CD4-positive, alpha-beta memory T cell (primary cell): ENCODE measurements around the gene EXTL2. TPM values are rescaled to one million over a fixed set of nuclear protein-coding genes. Genes with fewer than 3 reads are reported as not detected.

Experiments
- CTCF ChIA-PET: fragments of 350-600 bp; sonication (Branson Sonifier 250); formaldehyde crosslinking; loops from one replicate; lab custom pipeline; 2021; ENCODE audit warnings: inconsistent platforms; ENCODE audit not compliant: partially characterized antibody; lab: Charles Lee
- POLR2A ChIA-PET: fragments of 350-600 bp; sonication (Branson Sonifier 250); formaldehyde crosslinking; loops from one replicate; lab custom pipeline; 2021; ENCODE audit not compliant: partially characterized antibody; lab: Charles Lee
- DNase-seq, 5 donors: peaks; one replicate each; pipeline versions ENCODE4 v3.0.0 to v3.0.0-alpha.2; 2020 to 2022; ENCODE audit warnings: mixed read lengths in 1 of 5
- H3K27ac ChIP-seq: one replicate; pipeline ENCODE4 v1.7.0; 2013; ENCODE audit warnings: low read depth, low read length
- H3K27me3 ChIP-seq: 2 replicates; pipeline ENCODE4 v1.7.0; 2013; ENCODE audit warnings: mild to moderate bottlenecking, low read length, moderate library complexity; ENCODE audit not compliant: insufficient read depth
- H3K36me3 ChIP-seq: 2 replicates; pipeline ENCODE4 v1.7.0; 2013; ENCODE audit warnings: mild to moderate bottlenecking, low read length, moderate library complexity; ENCODE audit not compliant: insufficient read depth
- H3K4me1 ChIP-seq: 2 replicates; pipeline ENCODE4 v1.7.0; 2013; ENCODE audit warnings: mild to moderate bottlenecking, low read length, moderate library complexity; ENCODE audit not compliant: insufficient read depth
- H3K4me3 ChIP-seq, 2 donors: one replicate each; pipeline ENCODE4 v1.7.0; 2013; ENCODE audit warnings: low read length in 2 of 2, mild to moderate bottlenecking in 1 of 2
- H3K9me3 ChIP-seq, 2 donors: one replicate each; pipeline ENCODE4 v1.7.0; 2013; ENCODE audit warnings: low read length in 2 of 2, control low read depth in 1 of 2; ENCODE audit not compliant: control insufficient read depth in 1 of 2
- H3K27ac Mint-ChIP-seq, 7 donors: one replicate each; pipeline ENCODE4 v1.8.0; 2020 to 2021; ENCODE audit warnings: mixed read lengths in 7 of 7, mild to moderate bottlenecking in 6 of 7, inconsistent platforms in 3 of 7, moderate library complexity in 3 of 7
- H3K27me3 Mint-ChIP-seq, 2 donors: one replicate each; pipeline ENCODE4 v1.8.0; 2020 to 2021; ENCODE audit warnings: mixed read lengths in 2 of 2
- H3K36me3 Mint-ChIP-seq, 2 donors: one replicate each; pipeline ENCODE4 v1.8.0; 2020 to 2021; ENCODE audit warnings: mixed read lengths in 2 of 2, inconsistent platforms in 1 of 2, mild to moderate bottlenecking in 1 of 2
- H3K4me1 Mint-ChIP-seq, 4 donors: one replicate each; pipeline ENCODE4 v1.8.0; 2020 to 2021; ENCODE audit warnings: mixed read lengths in 4 of 4, mild to moderate bottlenecking in 1 of 4
- H3K4me3 Mint-ChIP-seq, 8 donors: one replicate each; pipeline ENCODE4 v1.8.0; 2020 to 2021; ENCODE audit warnings: mixed read lengths in 8 of 8, mild to moderate bottlenecking in 7 of 8, moderate library complexity in 6 of 8, inconsistent platforms in 3 of 8
- H3K9me3 Mint-ChIP-seq, 8 donors: one replicate each; pipeline ENCODE4 v1.8.0; 2020 to 2021; ENCODE audit warnings: mixed read lengths in 8 of 8, mild to moderate bottlenecking in 5 of 8, inconsistent platforms in 3 of 8, moderate library complexity in 1 of 8
- intact Hi-C: fragments of 100-400 bp; cut with micrococcal nuclease; formaldehyde crosslinking; loops from one replicate; pipeline ENCODE4 v1.15.1; 2023
- polyA plus RNA-seq, 2 donors: library from polyadenylated mRNA; unstranded; fragments of 300-500 nt; fragmentation: Illumina TruSeq; gene quantifications; one replicate each; pipeline ENCODE4 v1.2.3, GENCODE V29; 2021
- total RNA-seq, 2 experiments: library from RNA; stranded (reverse); gene quantifications; one replicate each; pipeline ENCODE4 v1.2.3, GENCODE V29; 2021

The EXTL2 gene
- total and polyA plus RNA-seq, 4 experiments from 2014 or later = 1.5 to 4.2 (median 2.5) TPM

DNA sequence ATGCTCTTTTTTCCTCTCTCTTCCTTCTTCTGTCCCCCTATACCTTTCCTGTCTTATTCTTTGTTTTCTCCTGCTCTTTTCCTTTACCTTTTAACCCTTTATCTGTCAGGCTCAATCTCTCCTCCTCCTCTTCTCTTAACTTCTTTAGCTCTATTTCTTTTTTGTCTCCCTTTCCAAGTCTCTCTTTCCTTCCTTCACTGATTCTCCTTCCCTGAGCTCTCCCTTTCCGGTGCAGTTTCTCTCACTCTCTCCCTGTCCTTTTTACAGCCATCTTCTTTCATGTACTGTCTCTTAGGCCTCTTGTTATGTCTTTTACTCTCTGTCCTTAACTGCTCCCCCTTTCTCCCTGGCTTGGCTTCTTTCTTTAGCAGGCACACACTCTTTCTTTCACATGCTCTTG is 13.2 kb upstream of the EXTL2 start:
- ChIA-PET POLR2A (interaction anchor here (1.1 to 1.8 kb wide), 4 partner anchors 11 to 338 kb away, joined by 3 to 7 read pairs (median 5); partner anchors contain the start of genes EXTL2 and SLC30A7), CTCF (interaction anchor here (1.1 to 2.8 kb wide), 6 partner anchors 331 to 450 kb away, joined by 3 to 8 read pairs (median 4); no protein-coding TSS in a partner anchor)
- H3K9me3 ChIP-seq = no peaks in the 10 kb centered on the region
- peaks cover 61 to 66% of the 10 kb centered on the region in 2 donors for H3K36me3 Mint-ChIP-seq
- H3K36me3 ChIP-seq = peaks cover 30% of the 10 kb centered on the region
- no peak overlapping the region for H3K4me3 ChIP-seq
- H3K9me3 Mint-ChIP-seq = peaks cover 0 to 7% (median under 1%) of the 10 kb centered on the region in 8 donors
- H3K27ac Mint-ChIP-seq = peak overlapping the region; percentile 28 to 93 (median 68)
- H3K27me3 ChIP-seq = no peaks in the 10 kb centered on the region
- no peak overlapping the region for H3K4me3 Mint-ChIP-seq
- peaks cover 6% of the 10 kb centered on the region for H3K4me1 ChIP-seq
- intact Hi-C loops = no loop called here
- no peak for DNase-seq
- H3K4me1 Mint-ChIP-seq = peaks cover 20 to 43% (median 30%) of the 10 kb centered on the region in 4 donors
- no peak overlapping the region for H3K27ac ChIP-seq
- H3K27me3 Mint-ChIP-seq = no peaks in the 10 kb centered on the region

DNA sequence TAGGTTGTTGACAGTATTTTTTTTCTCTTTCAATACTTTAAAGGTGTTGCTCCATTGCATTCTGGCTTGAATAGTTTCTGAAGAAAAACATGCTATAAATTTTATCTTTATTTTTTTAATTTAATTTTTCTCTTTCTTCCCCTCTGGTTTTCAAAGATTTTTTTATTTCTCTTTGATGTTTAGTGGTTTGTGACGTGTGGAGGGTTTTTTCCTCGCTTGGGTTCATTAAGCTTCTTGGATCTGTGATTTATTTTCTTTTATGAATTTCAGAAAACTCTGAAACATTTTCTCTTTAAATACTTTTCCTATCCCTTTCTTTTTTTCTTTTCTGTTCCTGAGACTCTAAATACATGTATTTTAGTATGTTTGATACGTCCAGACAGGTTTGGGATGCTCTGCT is 10.5 kb upstream of the EXTL2 start:
- Histone ChIP-seq H3K9me3 (no peaks in the 10 kb centered on the region), H3K4me3 (no peak overlapping the region), H3K4me1 (peaks cover 21% of the 10 kb centered on the region), H3K27ac (no peak overlapping the region), H3K36me3 (peaks cover 26% of the 10 kb centered on the region), H3K27me3 (no peaks in the 10 kb centered on the region)
- Mint-ChIP-seq H3K4me3 (peak overlapping the region in 2 of 8 donors; percentile 8 to 25), H3K9me3 (peaks cover 0 to 7% (median under 1%) of the 10 kb centered on the region in 8 donors), H3K36me3 (peaks cover 52 to 62% of the 10 kb centered on the region in 2 donors), H3K27ac (peak overlapping the region in 2 of 7 donors; percentile 47 to 74), H3K27me3 (no peaks in the 10 kb centered on the region), H3K4me1 (peaks cover 26 to 58% (median 36%) of the 10 kb centered on the region in 4 donors)
- ChIA-PET POLR2A (interaction anchor here (1.3 kb wide), 1 partner anchor 383 kb away, joined by 3 read pairs; no protein-coding TSS in a partner anchor), CTCF (interaction anchor here (2.8 kb wide), 1 partner anchor 383 kb away, joined by 8 read pairs; no protein-coding TSS in a partner anchor)
- intact Hi-C loops = no loop called here
- no peak for DNase-seq

DNA sequence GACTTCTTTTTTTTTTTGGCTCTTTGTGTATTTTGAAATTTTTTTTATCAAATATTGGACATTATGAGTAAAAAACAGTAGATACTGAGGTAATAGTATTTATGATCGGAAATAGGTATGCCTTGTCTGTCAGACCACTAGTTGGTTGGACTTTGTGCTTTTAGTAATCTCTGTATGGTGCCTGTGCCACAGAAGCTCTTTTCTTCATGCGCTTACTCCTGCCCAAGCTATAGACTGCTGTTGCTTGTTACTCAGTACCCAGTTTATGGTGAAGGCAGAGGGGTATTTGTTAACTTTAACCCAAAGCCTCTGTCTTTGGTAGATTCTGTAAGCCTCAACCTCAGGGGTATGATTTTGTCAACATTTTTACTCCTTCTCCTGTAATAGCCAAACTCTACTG is 9.9 kb upstream of the EXTL2 start:
- POLR2A ChIA-PET = interaction anchor here (0.7 to 1.3 kb wide), 2 partner anchors 19 to 384 kb away, joined by 3 to 8 read pairs; no protein-coding TSS in a partner anchor

DNA sequence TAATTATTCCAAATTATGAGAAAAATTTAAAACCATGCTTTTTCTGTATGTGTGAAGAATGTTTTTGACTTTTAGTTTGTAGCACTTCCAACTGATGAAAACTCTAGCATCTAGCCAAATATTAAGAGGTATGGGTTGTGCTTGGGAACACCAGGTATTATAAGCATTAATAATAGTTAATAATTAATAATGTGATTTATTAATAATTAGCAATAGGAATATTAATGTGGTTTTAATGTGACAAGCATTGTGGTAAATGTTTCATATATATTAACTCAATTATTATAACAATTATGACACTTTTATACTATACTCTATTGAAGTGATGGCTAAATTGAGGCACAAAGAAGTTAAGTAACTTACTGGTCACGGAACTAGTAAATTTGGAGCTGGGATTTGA is 9.1 kb upstream of the EXTL2 start:
- Histone ChIP-seq H3K4me3 (no peak overlapping the region), H3K27me3 (no peaks in the 10 kb centered on the region), H3K36me3 (peaks cover 35% of the 10 kb centered on the region), H3K9me3 (no peaks in the 10 kb centered on the region), H3K4me1 (peaks cover 35% of the 10 kb centered on the region), H3K27ac (no peak overlapping the region)
- DNase-seq = no peak
- Mint-ChIP-seq H3K27ac (no peak overlapping the region), H3K4me1 (peaks cover 30 to 69% (median 44%) of the 10 kb centered on the region in 4 donors), H3K36me3 (peaks cover 60 to 67% of the 10 kb centered on the region in 2 donors), H3K27me3 (no peaks in the 10 kb centered on the region), H3K9me3 (peaks cover 0 to 7% (median under 1%) of the 10 kb centered on the region in 8 donors), H3K4me3 (no peak overlapping the region)
- intact Hi-C loops = no loop called here
- CTCF ChIA-PET = no interaction called here
- POLR2A ChIA-PET = interaction anchor here (0.7 to 1.3 kb wide), 2 partner anchors 19 to 385 kb away, joined by 3 to 8 read pairs; no protein-coding TSS in a partner anchor

More for the DNA sequence above, 9.9 kb upstream of the EXTL2 start:
- Mint-ChIP-seq H3K4me1 (peaks cover 30 to 65% (median 40%) of the 10 kb centered on the region in 4 donors), H3K27me3 (no peaks in the 10 kb centered on the region), H3K36me3 (peaks cover 56 to 68% of the 10 kb centered on the region in 2 donors), H3K4me3 (peak overlapping the region in 1 of 8 donors; percentile 41), H3K9me3 (peaks cover 0 to 7% (median under 1%) of the 10 kb centered on the region in 8 donors), H3K27ac (peak overlapping the region in 1 of 7 donors; percentile 22)
- Histone ChIP-seq H3K4me3 (no peak overlapping the region), H3K9me3 (no peaks in the 10 kb centered on the region), H3K36me3 (peaks cover 31% of the 10 kb centered on the region), H3K27ac (no peak overlapping the region), H3K27me3 (no peaks in the 10 kb centered on the region), H3K4me1 (peaks cover 28% of the 10 kb centered on the region)
- intact Hi-C loops = no loop called here
- DNase-seq = no peak
- CTCF ChIA-PET = no interaction called here

DNA sequence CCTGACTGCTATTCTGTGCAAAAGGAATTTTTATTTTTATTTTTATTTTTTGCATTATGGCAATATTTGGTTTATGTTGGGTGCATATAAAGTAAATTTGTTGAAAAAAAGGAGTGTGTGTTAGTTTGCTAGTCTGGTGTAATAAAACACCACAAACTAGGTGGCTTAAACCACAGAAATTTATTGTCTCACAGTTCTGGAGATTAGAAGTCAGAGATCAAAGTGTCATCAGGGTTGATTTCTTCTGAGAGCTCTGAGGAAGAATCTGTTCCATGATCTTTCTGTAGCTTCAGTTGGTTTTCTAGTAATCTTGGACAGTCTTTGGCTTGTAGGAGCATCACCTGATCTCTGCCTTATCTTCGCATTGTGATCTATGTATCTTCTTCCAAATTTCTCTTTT is 7.7 kb upstream of the EXTL2 start:
- Mint-ChIP-seq H3K4me1 (peaks cover 31 to 71% (median 46%) of the 10 kb centered on the region in 4 donors), H3K4me3 (no peak overlapping the region), H3K27me3 (no peaks in the 10 kb centered on the region), H3K27ac (peak overlapping the region in 1 of 7 donors; percentile 11), H3K9me3 (peaks cover 0 to 7% (median under 1%) of the 10 kb centered on the region in 8 donors), H3K36me3 (peaks cover 54 to 61% of the 10 kb centered on the region in 2 donors)
- H3K27me3 ChIP-seq = no peaks in the 10 kb centered on the region
- POLR2A ChIA-PET = no interaction called here
- DNase-seq = no peak
- H3K36me3 ChIP-seq = peaks cover 31% of the 10 kb centered on the region
- H3K9me3 ChIP-seq = no peaks in the 10 kb centered on the region
- no peak overlapping the region for H3K27ac ChIP-seq
- H3K4me1 ChIP-seq = peaks cover 49% of the 10 kb centered on the region
- no peak overlapping the region for H3K4me3 ChIP-seq
- intact Hi-C loops = no loop called here
- CTCF ChIA-PET = no interaction called here

DNA sequence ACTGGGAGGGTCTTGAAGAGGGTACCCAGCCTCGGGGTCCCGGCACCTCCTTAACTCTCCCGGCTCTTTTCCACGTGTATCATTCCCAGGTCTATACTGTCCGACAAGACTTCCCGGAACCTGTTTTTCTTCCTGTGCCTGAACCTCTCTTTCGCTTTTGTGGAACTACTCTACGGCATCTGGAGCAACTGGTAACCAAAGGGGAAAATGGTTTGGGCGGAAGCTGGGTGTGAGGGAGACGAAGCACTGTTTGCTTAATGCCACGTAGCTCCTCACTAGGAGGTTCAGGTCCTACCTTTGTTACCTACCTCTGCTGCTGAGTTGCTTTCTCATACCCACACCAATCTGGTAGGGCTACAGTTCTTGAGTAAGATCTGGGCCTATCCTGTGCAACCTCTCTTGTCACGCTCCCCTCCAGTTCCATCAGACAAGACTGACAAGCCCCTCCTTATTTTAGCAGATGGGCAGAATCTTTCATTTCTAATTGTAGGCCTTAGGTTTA is 1.9 kb upstream of the EXTL2 start:
- Mint-ChIP-seq H3K27me3 (no peaks in the 10 kb centered on the region), H3K36me3 (peaks cover 22 to 48% of the 10 kb centered on the region in 2 donors), H3K4me1 (peaks cover 31 to 65% (median 44%) of the 10 kb centered on the region in 4 donors), H3K9me3 (no peaks in the 10 kb centered on the region), H3K4me3 (peak overlapping the region; percentile 94 to 100 (median 100)), H3K27ac (peak overlapping the region; percentile 99 to 100 (median 100))
- peak; percentile 70 to 93 (median 79) for DNase-seq
- peaks cover 49% of the 10 kb centered on the region for H3K4me1 ChIP-seq
- H3K36me3 ChIP-seq = peaks cover 21% of the 10 kb centered on the region
- peak overlapping the region; percentile 96 to 98 for H3K4me3 ChIP-seq
- ChIA-PET POLR2A (interaction anchor here (0.9 to 4.6 kb wide), 18 partner anchors 12 to 926 kb away, joined by 3 to 81 read pairs (median 4); partner anchors contain the start of genes DPH5, S1PR1 and SLC35A3), CTCF (interaction anchor here (0.9 to 2.4 kb wide), 4 partner anchors 9 to 413 kb away, joined by 3 to 10 read pairs (median 4); no protein-coding TSS in a partner anchor)
- peak overlapping the region; percentile 100 for H3K27ac ChIP-seq
- intact Hi-C loops = loop anchor here (1.0 to 5.0 kb wide), 5 partner anchors 53 to 859 kb away; partner anchors contain the start of gene TRMT13
- H3K9me3 ChIP-seq = no peaks in the 10 kb centered on the region
- H3K27me3 ChIP-seq = no peaks in the 10 kb centered on the region
